ENCODE measurements around the gene SCGB3A1.

The SCGB3A1 gene, protein sequence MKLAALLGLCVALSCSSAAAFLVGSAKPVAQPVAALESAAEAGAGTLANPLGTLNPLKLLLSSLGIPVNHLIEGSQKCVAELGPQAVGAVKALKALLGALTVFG

DNA sequence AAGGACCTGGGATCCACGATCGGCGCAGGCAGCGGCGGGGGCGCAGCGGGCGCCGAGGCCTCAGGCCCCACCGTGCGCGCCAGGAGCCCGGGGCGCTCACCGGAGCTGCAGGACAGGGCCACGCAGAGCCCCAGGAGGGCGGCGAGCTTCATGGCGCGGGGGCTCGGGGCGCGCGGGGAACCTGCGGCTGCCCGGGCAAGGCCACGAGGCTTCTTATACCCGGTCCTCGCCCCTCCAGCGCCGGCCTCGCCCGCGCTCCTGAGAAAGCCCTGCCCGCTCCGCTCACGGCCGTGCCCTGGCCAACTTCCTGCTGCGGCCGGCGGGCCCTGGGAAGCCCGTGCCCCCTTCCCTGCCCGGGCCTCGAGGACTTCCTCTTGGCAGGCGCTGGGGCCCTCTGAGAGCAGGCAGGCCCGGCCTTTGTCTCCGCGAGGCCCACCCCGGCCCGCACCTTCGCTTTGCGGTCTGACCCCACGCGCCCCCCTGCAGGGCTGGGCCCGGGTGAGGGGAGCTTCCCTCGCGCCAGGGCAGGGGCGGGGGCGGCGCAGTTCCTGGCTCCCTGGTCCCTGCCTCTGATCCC, at the start of gene SCGB3A1:
TSS of gene SCGB3A1 (minus strand) at position 189 of the 577 bp plus-strand sequence. CDS start at position 152, 37 bp downstream.
- no peak for DNase-seq (ENCODE audit: low read depth)

DNA sequence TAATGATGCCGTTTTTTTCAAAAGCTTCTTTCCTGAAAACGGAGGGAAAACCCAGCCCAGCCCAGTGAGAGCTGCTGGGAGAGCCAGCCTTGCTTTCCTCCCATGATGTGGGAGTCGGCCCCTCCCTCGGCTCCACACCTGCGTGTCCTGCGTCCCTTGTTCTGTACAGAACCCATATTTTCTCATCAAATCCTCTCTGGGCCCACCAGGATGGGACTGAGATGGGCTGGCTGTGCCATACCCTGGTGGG, 49.2 kb upstream of the SCGB3A1 start:
- DNase-seq (ENCODE audit: low read depth): no peak

DNA sequence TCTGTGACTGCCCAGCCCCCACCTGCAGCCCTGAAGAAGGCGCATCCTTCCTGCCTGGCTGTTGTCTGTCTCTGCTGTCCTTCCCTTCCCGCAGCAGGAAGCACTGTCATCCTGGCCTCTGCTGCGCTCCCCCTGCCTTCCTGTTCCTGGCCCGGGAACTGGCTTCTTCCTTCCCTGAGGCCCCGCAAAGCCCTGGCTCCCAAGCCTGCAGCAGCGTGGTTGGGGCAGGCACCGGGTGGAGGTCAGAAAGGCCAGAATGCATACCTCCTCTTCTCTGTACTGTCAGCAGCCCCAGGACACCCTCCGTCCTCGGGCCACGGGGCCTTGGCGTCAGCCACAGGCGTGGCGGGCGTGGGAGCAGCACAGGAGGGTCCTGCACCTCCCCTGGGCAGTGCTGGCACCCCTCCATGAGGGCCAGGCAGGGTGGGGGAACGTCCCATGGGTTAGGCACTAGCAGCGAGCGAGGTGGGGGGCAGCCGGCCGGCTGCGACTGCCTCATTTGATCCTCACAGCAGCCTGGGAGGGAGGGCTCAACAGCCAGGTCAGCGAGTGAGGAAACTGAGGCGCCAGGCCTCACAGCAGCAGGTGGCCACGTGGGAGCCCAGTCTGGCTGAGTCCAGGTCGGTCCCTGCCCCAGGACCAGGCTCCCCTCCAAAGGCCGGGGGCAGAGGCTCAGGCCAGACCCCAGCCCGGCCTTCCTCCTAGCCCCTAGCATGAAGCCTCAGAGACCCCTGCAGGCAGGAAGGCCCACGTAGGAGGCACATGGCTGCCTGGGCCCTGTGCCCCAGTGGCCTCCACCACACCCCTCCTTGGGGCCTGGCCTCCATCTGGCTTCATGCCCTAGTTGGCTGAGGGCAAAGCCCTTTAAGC, 48.7 kb upstream of the SCGB3A1 start:
- no peak for DNase-seq (ENCODE audit: low read depth)

DNA sequence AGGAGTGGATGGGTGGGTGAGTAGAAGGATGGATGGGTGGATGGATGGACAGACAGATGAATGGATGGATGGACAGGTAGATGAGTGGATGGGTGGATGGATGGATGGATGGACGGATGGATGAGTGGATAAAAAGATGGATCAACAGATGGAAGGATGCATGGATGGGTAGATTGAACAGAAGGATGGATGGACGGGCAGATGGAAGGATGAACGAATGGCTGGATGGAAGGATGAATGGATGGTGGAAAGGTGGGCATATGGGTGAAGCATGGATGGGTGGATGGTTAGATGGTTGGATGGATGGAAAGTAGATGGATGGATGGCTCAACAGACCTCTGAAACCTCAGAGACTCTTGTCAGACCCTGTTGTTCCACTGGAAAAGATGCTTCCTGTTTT, 48.0 kb upstream of the SCGB3A1 start:
- no peak for DNase-seq (ENCODE audit: low read depth)

DNA sequence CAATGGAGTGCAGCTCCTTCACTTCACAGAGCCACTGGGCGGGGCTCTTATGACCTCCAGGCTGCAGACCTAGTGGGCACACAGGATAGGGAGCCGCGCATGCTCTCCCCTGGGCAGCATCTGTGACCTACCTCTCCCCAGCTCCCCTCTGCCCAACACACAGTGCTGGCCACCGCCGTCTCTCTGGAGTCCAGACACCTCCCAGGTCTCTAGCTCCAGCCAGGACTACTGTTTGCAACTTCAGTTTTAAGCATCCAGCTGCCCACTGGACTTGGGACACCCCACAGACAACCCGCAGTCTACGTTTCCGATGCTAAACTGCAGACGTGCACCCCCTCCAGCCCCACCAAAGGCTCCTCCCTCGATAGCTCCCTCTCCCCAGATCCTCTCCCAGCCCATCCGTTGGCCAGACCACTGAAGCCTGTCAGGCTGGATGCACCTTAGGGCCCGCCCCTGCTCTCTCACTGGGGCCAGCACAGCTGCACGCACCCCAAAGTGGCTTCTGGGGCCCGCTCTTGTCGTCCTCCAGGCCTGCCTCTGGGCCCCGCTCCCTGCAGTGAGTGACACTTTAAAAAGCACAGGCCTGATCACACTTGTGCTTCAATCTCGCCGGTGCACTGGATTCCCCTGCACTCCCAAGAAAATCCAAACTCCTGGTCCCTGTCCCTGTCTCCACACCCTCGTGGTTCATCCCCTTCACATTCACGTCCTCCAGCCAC, 46.8 kb upstream of the SCGB3A1 start:
- DNase-seq (ENCODE audit: low read depth): no peak

DNA sequence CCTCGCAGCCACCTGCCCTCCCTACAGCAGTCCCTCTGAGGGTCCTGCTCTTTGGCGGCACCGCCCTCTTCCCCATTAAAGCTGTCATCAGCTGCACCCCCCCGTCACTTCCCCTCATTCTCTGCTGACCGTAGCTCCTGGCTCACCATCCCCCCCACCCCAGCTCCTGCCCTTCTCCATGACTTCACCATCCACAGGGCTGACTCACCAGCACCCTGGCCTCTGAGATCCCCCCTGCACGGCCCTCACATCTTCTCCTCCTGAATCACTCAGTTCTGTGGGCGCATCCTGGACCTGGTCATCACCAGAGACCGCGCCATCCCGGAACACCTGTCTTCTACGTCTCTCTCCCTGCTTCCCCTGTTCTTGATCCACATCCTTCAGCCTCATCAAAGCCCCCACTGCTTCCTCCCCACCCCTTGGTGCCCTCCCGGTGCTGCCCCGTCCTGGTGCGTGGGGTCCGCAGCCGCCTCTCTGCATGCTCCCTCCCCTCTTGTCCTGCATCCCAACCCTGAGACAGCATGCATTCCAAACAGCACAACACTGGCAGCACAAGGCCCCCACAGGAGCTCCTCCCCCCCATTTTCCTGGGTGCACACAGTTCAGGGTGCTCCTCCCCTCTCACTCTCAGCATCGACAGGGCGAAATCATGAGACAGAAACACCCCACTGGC, 45.2 kb upstream of the SCGB3A1 start:
- no peak for DNase-seq (ENCODE audit: low read depth)

DNA sequence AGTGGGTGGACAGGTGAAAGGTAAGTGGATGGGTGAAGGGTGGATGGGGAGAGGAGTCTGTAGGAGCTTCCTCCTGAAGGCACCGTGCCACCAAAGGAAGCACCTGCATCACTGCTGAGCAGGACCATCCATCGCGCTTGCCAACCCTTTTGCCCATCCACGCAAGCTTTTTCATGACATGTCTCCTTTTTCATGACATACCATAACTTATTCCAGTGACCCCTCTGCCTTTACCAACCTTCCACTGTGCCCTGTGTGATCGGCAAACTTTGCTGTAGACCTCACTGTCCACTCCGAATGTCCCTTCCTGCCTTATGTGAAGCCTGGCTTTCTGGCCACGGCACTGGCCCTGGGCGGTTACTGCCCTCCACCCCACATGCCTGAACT, 44.7 kb upstream of the SCGB3A1 start:
- DNase-seq (ENCODE audit: low read depth): no peak

DNA sequence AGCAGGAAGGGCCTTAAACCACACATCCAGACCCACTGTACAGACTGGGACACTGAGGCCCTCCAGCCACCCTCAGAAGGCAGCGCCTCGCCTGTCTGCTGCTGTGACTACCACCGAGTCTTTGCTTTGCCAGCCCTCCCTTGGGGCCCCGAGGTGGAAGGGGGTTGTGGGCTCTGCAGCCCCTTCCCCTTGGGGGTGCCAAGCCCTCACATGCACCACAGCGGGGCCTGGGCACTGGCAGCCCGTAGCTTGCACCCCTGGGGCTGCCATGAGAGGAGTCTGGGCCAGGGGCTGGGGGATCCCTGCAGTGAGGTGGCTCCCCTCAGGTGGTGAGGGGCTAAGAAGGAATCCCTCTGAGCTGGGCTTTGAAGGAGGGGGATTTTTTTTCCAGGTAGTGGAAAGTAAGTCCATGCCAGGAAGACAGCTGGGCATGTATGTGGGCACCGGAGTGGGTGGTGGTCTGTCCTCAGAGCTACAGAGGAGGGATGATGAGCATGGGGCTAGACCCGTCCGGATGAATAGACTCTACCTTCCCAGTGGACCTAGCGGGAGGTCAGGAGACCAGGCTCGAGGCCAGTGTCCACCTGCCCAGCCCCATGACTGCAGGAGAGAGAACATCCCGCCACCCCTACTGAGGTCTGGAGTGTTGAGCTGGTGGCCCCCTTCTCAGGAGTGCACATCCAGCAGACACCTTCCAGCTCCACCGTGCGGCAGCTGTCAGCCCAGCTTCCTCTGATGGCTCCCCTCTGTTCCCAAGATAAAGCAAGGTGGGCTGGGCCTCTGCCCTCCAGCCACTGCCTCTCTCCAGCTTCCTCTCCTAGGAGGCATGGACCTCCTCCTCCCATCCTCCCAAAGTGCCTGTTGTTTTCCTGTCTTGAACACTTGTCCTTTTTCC, 42.2 kb upstream of the SCGB3A1 start:
- no peak for DNase-seq (ENCODE audit: low read depth)

DNA sequence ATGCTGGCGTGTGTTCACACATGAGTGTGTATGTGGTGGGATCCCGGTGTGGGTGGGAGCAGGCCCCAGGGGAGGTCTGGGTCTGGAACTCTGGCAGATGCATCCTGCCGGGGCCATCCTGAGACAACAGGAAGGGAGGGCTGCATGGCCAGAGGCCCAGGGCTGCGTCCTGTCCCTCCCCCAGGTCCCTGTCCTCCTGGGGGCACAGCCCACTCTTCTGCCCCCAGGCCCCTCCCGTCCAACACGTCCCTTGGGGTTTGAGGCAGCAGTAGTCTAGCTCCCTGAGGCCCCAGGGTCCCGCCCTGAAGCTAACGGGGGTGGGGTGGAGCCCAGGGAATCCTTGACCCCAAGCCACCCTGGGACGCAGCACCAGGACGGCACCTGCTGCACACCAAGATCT, 41.5 kb upstream of the SCGB3A1 start:
- DNase-seq (ENCODE audit: low read depth): no peak

DNA sequence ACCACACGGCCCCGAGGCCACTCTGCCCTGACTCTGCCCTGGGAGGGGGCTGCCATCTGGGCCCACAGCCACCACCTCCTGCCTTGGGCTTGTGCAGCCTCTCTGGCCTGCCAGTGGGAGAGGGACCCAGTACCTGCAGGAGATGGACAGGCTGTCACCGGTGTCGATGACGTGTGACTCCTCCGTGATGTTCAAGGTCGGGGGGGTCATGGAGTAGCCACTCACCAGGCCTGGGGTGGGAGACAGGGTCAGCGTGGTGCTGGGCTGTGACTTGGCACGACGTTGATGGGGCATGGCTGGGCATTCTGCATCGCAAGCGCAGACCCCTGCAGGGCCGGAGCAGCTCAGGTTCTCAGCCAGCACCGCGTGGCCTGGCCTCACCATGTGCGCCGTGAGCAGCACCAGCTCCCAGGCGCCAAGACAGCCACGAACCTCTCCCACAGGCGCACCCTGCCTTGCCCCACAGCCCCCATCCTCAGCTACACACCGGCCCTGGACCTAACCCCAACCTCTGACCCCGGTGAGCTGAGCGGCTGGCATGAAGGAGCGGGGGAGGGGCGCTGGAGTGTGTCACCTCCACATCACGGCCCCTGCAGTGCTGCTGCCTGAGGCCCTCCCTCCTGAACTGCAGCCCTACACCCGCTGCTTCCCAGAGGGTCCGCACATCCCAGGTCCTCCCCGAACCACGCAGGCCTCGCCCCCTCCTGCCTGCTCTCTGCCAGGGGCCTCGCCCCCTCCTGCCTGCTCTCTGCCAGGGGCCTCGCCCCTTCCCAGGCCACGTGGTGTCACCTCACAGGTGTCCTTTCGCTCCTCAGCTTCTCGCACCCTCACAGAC, 40.5 kb upstream of the SCGB3A1 start:
- no peak for DNase-seq (ENCODE audit: low read depth)

DNA sequence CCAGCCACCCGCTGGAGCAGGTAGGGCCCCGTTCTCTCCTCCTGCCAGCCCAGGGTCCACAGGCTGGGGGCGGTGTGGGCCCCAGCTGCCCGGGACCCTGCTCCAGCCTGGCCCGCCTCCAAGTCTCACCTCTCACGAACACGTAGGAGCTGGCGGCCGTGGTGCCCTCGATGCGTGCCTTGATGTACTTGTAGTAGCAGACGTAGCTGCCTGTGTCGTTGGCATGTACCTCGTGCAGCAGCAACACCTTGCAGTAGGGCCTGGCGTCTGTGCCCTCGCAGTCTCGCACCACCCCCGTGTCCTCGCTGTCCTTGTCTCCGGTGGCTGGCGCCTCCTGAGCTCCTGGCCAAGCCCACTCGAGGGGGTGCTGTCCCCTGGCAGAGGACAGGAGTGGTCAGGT, 39.1 kb upstream of the SCGB3A1 start:
- DNase-seq (ENCODE audit: low read depth): no peak

DNA sequence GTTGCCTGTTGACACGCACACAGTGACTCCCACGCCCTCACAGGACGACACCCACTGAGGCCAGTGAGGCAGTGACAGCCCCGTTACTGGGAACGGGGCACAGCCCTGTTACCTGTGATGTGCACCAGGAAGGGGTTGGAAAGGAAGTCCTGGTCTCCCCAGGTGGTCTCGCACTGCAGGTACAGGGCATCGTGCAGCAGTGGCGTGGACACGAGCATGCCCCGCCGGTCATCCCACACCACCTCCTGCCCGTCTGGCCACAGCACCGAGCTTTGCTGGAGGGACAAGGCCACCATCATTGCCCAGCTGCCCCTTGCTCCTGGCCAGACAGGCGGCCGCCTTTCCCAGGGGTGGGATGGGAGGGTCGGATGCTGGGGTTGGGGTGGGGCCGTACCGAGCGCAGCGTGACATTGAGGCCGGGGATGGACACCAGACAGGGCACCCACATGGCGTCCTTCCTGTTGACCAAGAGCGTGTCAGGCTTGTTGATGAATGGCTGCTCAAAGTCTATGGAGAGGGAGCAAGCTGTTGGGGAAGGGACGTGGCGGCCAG, 38.6 kb upstream of the SCGB3A1 start:
- no peak for DNase-seq (ENCODE audit: low read depth)

DNA sequence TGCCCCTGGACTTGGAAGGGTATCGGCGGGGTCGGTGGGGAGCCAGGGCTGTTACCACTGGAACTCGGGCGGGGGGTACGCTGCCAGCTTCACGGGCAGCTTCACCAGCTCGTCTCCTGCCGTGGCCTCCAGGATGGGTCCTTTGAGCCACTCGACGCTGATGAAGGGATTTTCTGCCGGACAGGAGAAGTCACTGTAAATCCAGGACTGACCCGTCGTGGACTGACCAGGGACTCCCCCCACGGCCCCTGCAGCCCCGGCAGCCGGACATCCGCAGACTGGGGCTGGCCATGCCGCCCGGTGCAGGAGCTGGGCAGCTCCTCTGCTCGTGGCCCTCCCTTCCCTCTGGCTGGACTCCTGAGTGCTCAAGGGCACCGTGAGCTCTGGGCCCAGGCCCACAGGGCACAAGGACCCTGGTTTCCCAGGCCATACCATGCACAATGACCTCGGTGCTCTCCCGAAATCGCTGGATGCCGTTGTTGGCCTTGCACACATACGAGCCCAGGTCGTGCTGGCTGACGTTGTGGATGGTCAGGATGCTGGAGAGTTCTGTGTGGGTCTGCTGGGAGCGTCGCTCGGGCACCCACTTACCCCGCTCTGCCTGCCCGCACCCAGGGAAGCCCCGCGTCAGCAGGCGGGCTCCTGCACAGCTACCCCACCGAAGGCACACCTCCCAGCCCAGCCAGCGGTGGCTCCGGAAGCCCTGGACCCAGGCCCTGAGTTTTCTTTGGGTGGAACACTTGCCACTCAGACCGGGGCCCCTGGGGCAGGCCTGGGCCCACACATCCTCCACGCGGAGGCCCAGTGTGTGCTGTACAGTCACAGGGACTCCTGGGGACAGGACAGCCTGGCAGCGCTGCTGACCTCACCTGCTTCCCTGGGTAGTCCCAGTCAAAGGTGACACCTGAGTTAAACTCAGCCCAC, 37.8 kb upstream of the SCGB3A1 start:
- no peak for DNase-seq (ENCODE audit: low read depth)

DNA sequence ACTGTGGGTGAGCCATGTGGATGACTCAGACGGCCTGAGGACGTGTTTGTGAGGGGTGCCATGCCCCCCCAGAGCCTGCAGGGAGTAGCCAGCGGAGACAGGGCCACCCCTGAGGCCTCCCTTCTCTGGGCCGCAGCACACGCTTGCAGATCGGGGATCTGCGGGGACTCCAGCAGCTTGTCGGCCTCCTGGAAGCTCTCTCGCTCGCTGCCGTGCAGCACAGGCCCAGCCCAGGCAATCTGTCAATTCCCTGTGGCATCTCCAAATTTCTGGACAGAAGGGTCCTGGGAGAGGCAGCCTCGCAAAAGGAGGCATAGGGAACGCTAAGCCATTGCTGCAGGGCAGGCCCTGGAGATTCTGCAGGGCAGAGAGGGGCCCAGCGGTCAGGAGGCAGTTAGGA, 36.9 kb upstream of the SCGB3A1 start:
- no peak for DNase-seq (ENCODE audit: low read depth)

DNA sequence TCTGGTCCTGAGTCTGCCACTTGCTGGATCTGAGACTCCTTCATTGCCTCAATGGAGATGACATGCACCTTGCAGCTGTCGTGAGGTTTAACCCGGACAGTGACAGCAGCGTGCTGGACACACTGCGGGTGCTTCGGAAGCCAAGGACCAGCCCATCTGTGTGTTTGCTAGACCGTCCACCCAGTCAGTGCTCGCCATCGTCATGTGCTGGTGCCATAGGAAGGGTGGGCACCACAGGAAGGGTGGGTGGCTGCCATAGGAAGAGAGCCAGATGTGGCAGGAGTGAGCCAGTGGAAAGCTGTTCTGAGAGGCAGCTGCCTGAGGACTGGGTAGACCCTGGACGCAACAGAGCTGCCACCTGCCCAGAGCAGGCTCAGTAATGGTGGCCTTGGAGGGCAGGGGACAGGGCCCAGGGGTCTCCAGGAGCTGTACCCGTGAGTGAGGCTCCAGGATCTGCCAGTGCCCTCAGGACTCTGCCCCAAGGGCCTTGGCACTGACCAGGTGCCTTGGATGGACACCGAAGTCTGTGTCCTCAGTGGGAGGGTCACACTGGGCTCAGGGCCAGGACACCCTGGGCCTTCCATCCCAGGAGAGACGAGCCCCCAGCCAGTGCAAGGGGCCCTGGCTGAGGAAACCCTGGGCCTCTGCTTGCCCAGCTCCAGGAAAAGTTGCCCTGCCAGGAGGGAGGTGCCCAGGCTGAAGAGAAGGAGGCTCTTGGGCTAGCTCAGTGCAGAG, 36.3 kb upstream of the SCGB3A1 start:
- DNase-seq (ENCODE audit: low read depth): no peak

DNA sequence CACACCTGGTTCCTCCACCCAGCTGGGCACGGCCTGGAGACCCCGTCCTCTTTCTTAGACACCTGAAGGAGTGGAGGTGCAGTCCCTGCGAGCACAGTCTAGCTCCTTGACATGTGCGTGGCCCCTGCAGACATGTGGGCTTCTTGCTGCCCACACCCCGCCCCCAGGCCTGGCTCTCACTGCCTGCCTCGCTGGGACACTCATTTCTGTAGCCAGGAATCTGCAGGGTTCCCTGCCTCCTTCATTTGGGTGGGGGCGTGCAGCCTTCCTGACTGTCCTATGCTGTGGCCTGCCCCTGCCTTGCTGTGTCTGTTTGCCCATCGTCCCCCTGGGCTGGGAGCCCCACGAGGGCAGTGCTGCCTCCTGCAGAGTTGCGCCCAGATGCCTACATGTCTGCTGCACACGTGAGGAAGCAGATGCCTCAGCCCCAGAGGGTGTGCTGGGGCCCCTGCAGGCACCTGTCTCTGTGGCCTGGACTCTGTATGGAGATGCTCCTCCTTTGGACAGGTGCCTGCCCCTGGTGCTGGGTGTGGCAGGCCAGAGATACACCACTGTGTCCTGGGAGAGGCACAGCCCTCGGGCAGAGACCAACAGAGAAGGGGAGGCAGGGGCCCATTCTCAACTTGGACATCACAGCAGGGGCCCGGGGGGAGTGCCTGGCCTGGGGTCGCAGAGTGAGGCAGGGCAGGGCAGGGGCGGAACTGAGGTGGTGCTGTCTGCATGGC, 35.5 kb upstream of the SCGB3A1 start:
- DNase-seq (ENCODE audit: low read depth): no peak

DNA sequence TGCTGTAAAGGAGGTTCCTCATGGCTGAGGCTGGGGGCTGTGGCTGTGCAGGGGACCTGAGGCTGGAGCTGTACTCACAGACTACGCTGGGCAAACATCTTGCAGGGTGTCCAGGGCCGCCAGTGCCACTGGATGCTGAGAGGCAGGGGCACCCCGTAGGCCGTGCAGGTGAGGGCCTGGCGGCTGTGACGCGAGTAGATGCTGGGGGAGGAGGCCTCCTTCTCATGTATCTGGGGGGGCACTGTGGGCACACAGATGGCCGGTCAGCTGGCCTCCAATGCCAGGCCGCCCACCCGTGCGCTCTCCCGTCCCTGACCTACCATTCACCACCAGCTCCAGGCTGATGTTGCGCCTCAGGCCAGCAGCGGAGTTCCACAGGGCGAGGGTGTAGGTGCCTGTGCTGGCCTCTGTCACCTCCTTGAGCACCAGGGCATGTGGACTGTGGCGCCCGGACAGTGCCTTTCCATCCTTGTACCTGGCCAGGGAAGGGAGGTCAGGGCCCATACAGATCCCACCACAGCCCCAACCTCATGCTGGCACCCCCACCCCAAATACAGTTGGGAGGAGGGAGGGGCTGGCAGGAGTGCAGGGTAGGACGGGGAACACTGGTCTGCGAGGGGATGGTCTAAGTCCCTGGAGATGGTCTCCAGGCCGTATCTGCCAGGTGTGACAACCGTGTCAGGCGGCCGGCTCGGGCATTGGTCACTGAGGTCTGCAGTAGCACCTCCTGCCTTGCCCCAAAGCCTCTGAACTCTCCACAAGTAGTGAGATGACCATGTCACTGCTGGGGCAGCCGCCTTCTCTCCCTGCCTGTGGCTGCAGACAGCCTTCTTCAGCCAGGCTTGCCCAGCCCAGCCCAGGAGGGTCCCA, 34.7 kb upstream of the SCGB3A1 start:
- no peak for DNase-seq (ENCODE audit: low read depth)

Data from stimulated activated CD8-positive, alpha-beta memory T cell treated with anti-CD3 and anti-CD28 coated beads, Interleukin-12 subunit alpha, Interleukin-12 subunit beta, amount 100 ng/mL, for 4 hours (primary cell).